ENCODE measurements around the gene ACAA2. TPM values are rescaled to one million over a fixed set of nuclear protein-coding genes. Genes with fewer than 3 reads are reported as not detected.
"Not testable (repeated sequence)": the region's sequence is repeated elsewhere in the genome, so short reads cannot be mapped to it uniquely, and the experiment has no call there.

The ACAA2 gene
- total and polyA plus RNA-seq, 5 donors from 2014 or later = 16.1 to 91.9 (median 69.6) TPM

DNA sequence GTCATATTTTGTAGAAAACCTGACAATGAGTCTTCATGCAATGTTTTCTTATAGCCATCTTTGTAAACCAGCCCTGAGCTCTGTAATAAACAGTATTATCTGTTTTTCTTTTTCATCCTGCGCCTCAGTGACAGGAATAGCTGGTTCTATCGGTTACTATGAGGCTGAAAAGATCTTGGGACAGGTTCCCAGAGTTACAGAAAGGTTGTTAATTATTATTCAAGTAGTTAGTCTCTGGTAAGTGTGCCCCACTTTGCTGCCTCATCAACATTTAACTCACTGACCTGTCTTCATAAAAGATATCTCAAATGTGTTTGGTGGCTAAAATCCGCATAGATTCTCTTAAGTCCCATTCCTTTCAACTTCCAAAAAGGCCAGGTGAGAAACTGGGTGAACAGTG lies 18.6 kb downstream of the ACAA2 start:
- no peak for DNase-seq
- H3K36me3 ChIP-seq (ENCODE audit: control insufficient read depth, insufficient read depth, low read length) = peaks cover 52% of the 10 kb centered on the region
- H3K9me3 ChIP-seq (ENCODE audit: control insufficient read depth in 2 of 2, low read length in 2 of 2) = no peaks in the 10 kb centered on the region
- H3K4me3 Mint-ChIP-seq = no peak overlapping the region
- H3K27me3 ChIP-seq (ENCODE audit: control insufficient read depth, insufficient read depth, low read length) = no peaks in the 10 kb centered on the region
- peaks cover 43% of the 10 kb centered on the region for H3K36me3 Mint-ChIP-seq
- H3K27ac Mint-ChIP-seq = no peak overlapping the region
- H3K27ac ChIP-seq (ENCODE audit: insufficient read depth, low read length, poor library complexity, severe bottlenecking) = no peak overlapping the region
- H3K4me3 ChIP-seq (ENCODE audit: low read depth, low read length) = no peak overlapping the region
- no peaks in the 10 kb centered on the region for H3K27me3 Mint-ChIP-seq
- no peaks in the 10 kb centered on the region for H3K4me1 ChIP-seq (ENCODE audit: control insufficient read depth, insufficient read depth, low read length, poor library complexity, severe bottlenecking)
- H3K4me1 Mint-ChIP-seq = peaks cover 0 to 4% (median 2%) of the 10 kb centered on the region in 4 donors
- ATAC-seq (ENCODE audit: low read depth in 2 of 2) = no peak
- H3K9me3 Mint-ChIP-seq = no peaks in the 10 kb centered on the region

DNA sequence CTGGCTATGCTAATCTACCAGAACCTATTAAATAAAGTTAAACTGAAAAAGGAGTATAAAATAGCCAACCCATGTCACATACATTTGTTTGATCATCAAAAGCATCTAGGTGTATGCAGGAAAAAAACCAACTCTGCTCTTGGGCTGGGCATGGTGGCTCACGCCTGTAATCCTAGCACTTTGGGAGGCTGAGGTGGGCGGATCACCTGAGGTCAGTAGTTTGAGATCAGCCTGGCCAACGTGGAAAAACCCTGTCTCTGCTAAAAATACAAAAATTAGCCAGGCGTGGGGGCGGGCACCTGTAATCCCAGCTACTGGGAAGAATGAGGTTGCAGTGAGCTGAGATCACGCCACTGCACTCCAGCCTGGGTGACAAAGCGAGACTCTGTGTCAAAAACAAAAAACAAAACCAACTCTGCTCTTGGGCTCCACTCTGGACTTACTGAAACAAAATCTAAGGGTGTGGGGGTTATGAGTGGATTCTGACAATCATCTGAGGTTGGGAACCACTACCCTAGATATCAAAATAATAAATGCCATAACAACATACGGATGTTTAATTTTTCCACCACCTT lies 23.7 kb downstream of the ACAA2 start:
- not testable (repeated sequence) for H3K27me3 ChIP-seq (ENCODE audit: control insufficient read depth, insufficient read depth, low read length); H3K27me3 Mint-ChIP-seq; H3K4me3 ChIP-seq (ENCODE audit: low read depth, low read length); H3K4me3 Mint-ChIP-seq; ATAC-seq (ENCODE audit: low read depth in 2 of 2); H3K27ac ChIP-seq (ENCODE audit: insufficient read depth, low read length, poor library complexity, severe bottlenecking); H3K9me3 Mint-ChIP-seq; H3K9me3 ChIP-seq (ENCODE audit: control insufficient read depth in 2 of 2, low read length in 2 of 2); DNase-seq
- Mint-ChIP-seq H3K4me1 (peaks cover 22 to 41% (median 34%) of the 10 kb centered on the region in 4 donors), H3K27ac (peak overlapping the region in 1 of 3 donors; percentile 78), H3K36me3 (peaks cover 29% of the 10 kb centered on the region)
- H3K4me1 ChIP-seq (ENCODE audit: control insufficient read depth, insufficient read depth, low read length, poor library complexity, severe bottlenecking) = peaks cover 29% of the 10 kb centered on the region
- H3K36me3 ChIP-seq (ENCODE audit: control insufficient read depth, insufficient read depth, low read length) = peaks cover 32% of the 10 kb centered on the region

DNA sequence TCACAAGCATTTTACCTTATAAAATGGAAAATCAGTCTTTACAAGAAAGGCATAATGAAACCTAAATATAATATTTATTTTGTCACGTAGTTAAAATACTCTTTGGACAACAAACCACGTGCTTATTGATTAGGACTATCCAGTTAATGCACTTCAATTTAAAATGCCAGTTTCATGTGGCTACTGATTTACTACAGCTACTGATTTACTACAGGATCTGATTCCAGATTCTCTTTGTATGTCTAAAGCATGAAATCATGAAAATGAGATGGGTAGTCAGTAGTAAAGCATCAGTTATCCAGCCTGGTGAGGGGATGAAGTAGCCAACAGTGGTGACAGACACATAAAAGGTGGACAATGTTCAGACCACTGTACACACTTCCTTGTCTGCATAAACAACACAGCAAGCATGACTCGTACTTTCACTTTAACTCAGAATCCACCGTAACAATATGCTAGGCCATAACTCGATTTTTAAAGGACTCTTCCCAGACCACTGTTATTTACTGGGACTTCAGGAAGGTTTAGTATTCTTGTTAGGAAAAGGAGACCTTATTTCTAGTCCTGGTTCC lies 24.9 kb downstream of the ACAA2 start:
- H3K27ac ChIP-seq (ENCODE audit: insufficient read depth, low read length, poor library complexity, severe bottlenecking) = peak overlapping the region; percentile 7
- H3K4me3 Mint-ChIP-seq = peak overlapping the region; percentile 65 to 76 (median 72)
- peaks cover 29% of the 10 kb centered on the region for H3K4me1 ChIP-seq (ENCODE audit: control insufficient read depth, insufficient read depth, low read length, poor library complexity, severe bottlenecking)
- no peaks in the 10 kb centered on the region for H3K27me3 ChIP-seq (ENCODE audit: control insufficient read depth, insufficient read depth, low read length)
- no peaks in the 10 kb centered on the region for H3K9me3 Mint-ChIP-seq
- H3K36me3 Mint-ChIP-seq = peaks cover 34% of the 10 kb centered on the region
- ATAC-seq (ENCODE audit: low read depth in 2 of 2) (no peak), DNase-seq (peak in 1 of 3 donors; percentile 51)
- H3K4me1 Mint-ChIP-seq = peaks cover 27 to 52% (median 38%) of the 10 kb centered on the region in 4 donors
- peak overlapping the region; percentile 56 to 78 (median 76) for H3K27ac Mint-ChIP-seq
- H3K9me3 ChIP-seq (ENCODE audit: control insufficient read depth in 2 of 2, low read length in 2 of 2) = no peaks in the 10 kb centered on the region
- no peaks in the 10 kb centered on the region for H3K27me3 Mint-ChIP-seq
- peak overlapping the region; percentile 75 for H3K4me3 ChIP-seq (ENCODE audit: low read depth, low read length)
- H3K36me3 ChIP-seq (ENCODE audit: control insufficient read depth, insufficient read depth, low read length) = peaks cover 33% of the 10 kb centered on the region

DNA sequence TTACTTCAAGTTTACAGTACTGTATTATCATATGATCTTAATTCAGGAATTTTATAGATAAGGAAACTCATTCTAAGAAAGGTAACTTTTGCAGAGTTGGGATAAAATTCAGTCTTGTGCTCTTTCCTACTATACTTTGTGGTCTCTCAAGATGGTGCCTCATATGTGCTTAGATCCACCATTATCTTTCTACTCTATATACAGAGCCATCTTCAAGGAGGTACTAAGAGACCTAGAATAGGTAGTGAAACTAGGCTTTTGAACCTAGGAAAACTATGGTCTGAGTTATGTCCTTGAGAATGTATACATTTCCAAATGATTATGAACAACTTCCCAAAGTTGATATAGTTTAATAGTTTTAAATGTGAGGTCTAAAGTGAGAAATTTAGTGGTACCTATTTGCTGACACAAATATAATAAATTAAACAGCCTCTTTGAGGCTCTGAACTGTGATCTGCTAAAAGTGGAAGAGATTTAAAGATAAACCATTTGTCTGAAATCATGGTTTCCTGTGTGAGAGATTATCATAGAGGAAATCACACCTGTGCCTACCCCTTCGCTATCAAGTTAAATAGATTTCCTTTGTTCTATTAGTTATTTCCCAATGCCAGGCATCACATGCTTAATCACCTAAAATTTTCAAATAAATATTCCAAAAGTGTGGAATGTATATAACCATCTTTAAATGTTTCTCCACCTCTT lies 27.2 kb downstream of the ACAA2 start:
- no peaks in the 10 kb centered on the region for H3K27me3 Mint-ChIP-seq
- H3K27me3 ChIP-seq (ENCODE audit: control insufficient read depth, insufficient read depth, low read length) = no peaks in the 10 kb centered on the region
- peaks cover 0 to 2% (median 0%) of the 10 kb centered on the region in 7 donors for H3K9me3 Mint-ChIP-seq
- H3K27ac Mint-ChIP-seq = no peak overlapping the region
- no peaks in the 10 kb centered on the region for H3K9me3 ChIP-seq (ENCODE audit: control insufficient read depth in 2 of 2, low read length in 2 of 2)
- ATAC-seq (ENCODE audit: low read depth in 2 of 2) (peak in 1 of 2 donors; percentile 52), DNase-seq (peak in 2 of 3 donors; percentile 24 to 65)
- H3K4me1 Mint-ChIP-seq = peaks cover 27 to 52% (median 38%) of the 10 kb centered on the region in 4 donors
- H3K36me3 Mint-ChIP-seq = peaks cover 39% of the 10 kb centered on the region
- H3K4me1 ChIP-seq (ENCODE audit: control insufficient read depth, insufficient read depth, low read length, poor library complexity, severe bottlenecking) = peaks cover 29% of the 10 kb centered on the region
- peak overlapping the region; percentile 1 to 48 (median 40) for H3K4me3 Mint-ChIP-seq
- peaks cover 23% of the 10 kb centered on the region for H3K36me3 ChIP-seq (ENCODE audit: control insufficient read depth, insufficient read depth, low read length)
- peak overlapping the region; percentile 28 for H3K27ac ChIP-seq (ENCODE audit: insufficient read depth, low read length, poor library complexity, severe bottlenecking)
- H3K4me3 ChIP-seq (ENCODE audit: low read depth, low read length) = peak overlapping the region; percentile 29

DNA sequence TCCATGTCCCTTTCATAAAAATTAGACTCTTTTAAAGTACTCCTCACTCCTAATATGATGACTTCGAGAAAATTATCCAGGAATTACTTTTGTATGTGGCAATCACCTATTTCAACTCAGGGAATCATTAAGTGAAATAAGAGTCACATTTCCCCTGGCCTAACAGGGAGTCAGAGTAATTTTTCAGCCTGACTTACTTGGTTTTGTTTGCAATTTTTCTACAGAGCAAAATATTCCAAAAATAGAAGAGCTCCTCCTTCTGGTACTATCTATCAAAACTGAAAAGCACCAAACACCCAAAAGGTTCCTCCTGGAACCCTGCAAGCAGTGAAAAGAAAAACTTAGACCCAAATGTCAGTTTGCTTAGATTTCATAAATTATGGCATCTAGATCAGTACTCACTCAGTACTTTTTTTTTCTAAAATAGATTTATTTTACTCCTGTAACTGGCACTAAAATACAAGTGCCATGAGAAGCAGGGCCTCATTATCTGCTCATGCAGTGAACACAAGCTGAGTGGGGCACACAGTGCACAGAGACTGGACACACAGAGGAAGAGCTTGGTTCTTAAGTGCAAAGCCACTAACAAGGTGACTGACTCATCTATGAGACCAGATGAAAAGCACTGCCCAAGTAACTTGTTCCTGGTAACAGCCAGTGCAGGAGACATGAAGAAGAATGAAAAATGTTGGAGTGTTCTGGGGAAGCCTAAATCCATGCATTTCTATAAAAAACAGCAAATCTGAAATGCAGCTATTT lies 28.7 kb downstream of the ACAA2 start:
- Mint-ChIP-seq H3K36me3 (peaks cover 39% of the 10 kb centered on the region), H3K27me3 (no peaks in the 10 kb centered on the region), H3K4me1 (peaks cover 27 to 52% (median 38%) of the 10 kb centered on the region in 4 donors), H3K9me3 (peaks cover 0 to 2% (median 0%) of the 10 kb centered on the region in 7 donors), H3K4me3 (no peak overlapping the region), H3K27ac (peak overlapping the region in 2 of 3 donors; percentile 26 to 50)
- DNase-seq (no peak), ATAC-seq (ENCODE audit: low read depth in 2 of 2) (no peak)
- Histone ChIP-seq H3K27ac (ENCODE audit: insufficient read depth, low read length, poor library complexity, severe bottlenecking) (no peak overlapping the region), H3K4me1 (ENCODE audit: control insufficient read depth, insufficient read depth, low read length, poor library complexity, severe bottlenecking) (peaks cover 29% of the 10 kb centered on the region), H3K36me3 (ENCODE audit: control insufficient read depth, insufficient read depth, low read length) (peaks cover 14% of the 10 kb centered on the region), H3K4me3 (ENCODE audit: low read depth, low read length) (no peak overlapping the region), H3K9me3 (ENCODE audit: control insufficient read depth in 2 of 2, low read length in 2 of 2) (no peaks in the 10 kb centered on the region), H3K27me3 (ENCODE audit: control insufficient read depth, insufficient read depth, low read length) (no peaks in the 10 kb centered on the region)

DNA sequence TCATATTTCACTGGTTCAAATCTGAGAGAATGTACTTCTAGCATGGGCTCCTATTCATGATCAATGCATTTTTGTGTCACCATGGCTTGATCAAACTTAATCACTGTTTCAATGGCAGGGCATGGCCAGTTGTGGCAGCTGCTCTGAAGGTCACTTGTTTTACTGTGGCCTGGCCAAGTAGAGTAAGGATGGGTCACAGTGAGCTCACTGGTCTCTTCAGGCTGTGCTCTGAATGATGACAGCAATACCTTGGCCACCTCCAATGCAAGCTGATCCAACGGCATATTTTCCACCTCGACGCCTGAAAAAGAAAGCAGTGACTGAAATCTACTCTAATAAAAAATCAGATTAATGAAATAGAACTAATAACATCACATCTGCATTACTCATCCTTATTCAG lies 29.7 kb downstream of the ACAA2 start:
- H3K27me3 Mint-ChIP-seq; H3K27ac Mint-ChIP-seq; H3K9me3 Mint-ChIP-seq; H3K27me3 ChIP-seq (ENCODE audit: control insufficient read depth, insufficient read depth, low read length); H3K4me3 ChIP-seq (ENCODE audit: low read depth, low read length); H3K9me3 ChIP-seq (ENCODE audit: control insufficient read depth in 2 of 2, low read length in 2 of 2); H3K4me3 Mint-ChIP-seq; ATAC-seq (ENCODE audit: low read depth in 2 of 2); H3K27ac ChIP-seq (ENCODE audit: insufficient read depth, low read length, poor library complexity, severe bottlenecking); DNase-seq: not testable (repeated sequence)
- H3K36me3 ChIP-seq (ENCODE audit: control insufficient read depth, insufficient read depth, low read length) = peaks cover 18% of the 10 kb centered on the region
- Mint-ChIP-seq H3K4me1 (peaks cover 20 to 45% (median 30%) of the 10 kb centered on the region in 4 donors), H3K36me3 (peaks cover 45% of the 10 kb centered on the region)
- peaks cover 25% of the 10 kb centered on the region for H3K4me1 ChIP-seq (ENCODE audit: control insufficient read depth, insufficient read depth, low read length, poor library complexity, severe bottlenecking)

DNA sequence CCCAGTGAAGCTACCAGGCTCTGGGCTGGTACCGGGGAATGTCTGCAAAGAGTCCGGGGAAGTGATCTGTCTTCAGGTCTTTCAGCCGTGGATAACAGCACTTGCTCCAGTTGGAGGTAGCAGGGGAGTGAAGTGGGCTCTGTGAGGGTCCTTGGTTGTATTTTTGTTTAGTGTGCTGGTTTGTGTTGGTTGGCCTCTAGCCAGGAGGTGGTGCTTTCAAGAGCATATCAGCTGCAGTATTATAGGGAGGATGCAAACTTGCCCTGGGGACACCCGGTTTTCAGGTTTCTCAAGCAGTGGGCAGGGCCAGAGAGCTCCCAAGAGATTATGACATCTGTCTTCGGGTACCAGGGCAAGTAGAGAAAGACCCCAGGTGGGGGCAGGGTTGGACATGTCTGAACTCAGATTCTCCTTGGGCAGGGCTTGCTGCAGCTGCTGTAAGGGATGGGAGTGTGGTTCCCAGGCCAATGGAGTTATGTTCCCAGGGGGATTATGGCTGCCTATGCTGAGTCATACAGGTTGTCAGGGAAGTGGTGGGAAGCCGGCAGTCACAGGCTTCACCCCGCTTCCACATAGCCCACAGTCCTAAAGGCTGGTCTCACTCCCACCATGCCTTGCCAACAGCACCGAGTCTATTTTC lies 34.4 kb downstream of the ACAA2 start:
- H3K27me3 Mint-ChIP-seq = no peaks in the 10 kb centered on the region
- no peak overlapping the region for H3K4me3 Mint-ChIP-seq
- H3K9me3 Mint-ChIP-seq = peaks cover 2 to 23% (median 7%) of the 10 kb centered on the region in 7 donors
- Histone ChIP-seq H3K27ac (ENCODE audit: insufficient read depth, low read length, poor library complexity, severe bottlenecking) (no peak overlapping the region), H3K9me3 (ENCODE audit: control insufficient read depth in 2 of 2, low read length in 2 of 2) (peaks cover 0 to 2% of the 10 kb centered on the region in 2 experiments), H3K27me3 (ENCODE audit: control insufficient read depth, insufficient read depth, low read length) (no peaks in the 10 kb centered on the region), H3K36me3 (ENCODE audit: control insufficient read depth, insufficient read depth, low read length) (peaks cover 15% of the 10 kb centered on the region), H3K4me1 (ENCODE audit: control insufficient read depth, insufficient read depth, low read length, poor library complexity, severe bottlenecking) (no peaks in the 10 kb centered on the region), H3K4me3 (ENCODE audit: low read depth, low read length) (no peak overlapping the region)
- peak overlapping the region in 1 of 3 donors; percentile 17 for H3K27ac Mint-ChIP-seq
- no peak for ATAC-seq (ENCODE audit: low read depth in 2 of 2)
- peaks cover 0 to 4% (median under 1%) of the 10 kb centered on the region in 4 donors for H3K4me1 Mint-ChIP-seq
- peaks cover 46% of the 10 kb centered on the region for H3K36me3 Mint-ChIP-seq
- DNase-seq = no peak
